IPS-NIHi7 (cell line): ENCODE data around the gene PLCL2.
A peak's percentile ranks its signal among the peaks of the same experiment; 100 is the strongest.
"Not testable (repeated sequence)": the region's sequence is repeated elsewhere in the genome, so short reads cannot be mapped to it uniquely, and the experiment has no call there.

Experiments
- DNase-seq: peaks from one replicate; pipeline ENCODE4 v3.0.0; 2012; ENCODE audit warnings: mixed read lengths; ENCODE audit errors: extremely low spot score

PLCL2 gene

GRCh38 chr3:17075907-17076306, 191.2 kb downstream of the PLCL2 start:
- DNase-seq: no peak

GRCh38 chr3:17076940-17077605, 192.3 kb downstream of the PLCL2 start:
- DNase-seq: no peak

GRCh38 chr3:17077606-17078005, 192.9 kb downstream of the PLCL2 start:
- DNase-seq: no peak

DNA sequence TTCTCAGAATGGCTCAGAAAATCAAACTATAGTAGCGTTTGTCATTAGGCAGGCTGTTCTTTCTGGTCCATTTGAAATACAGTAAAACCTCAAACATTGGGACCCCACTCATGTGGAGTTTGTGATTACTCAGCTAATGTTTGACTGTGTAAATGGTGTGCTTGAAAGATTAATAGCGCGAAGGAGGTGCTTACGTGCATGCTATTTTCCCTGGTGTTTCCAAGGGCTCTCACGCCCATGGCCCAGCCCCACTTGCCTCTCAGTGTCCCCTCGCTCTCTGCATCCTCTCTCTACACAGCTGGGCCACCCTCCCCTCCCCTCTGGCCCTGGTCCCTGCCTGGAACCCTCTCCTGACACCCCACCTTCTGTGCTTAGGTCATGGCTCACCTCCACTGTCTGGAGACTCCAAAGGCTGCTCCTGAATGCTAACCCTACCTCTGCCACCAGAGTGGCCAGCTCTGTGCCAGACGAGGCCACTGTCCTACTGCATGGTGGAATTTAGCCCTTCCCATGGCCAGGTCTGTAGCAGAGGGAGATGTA, 194.2 kb downstream of the PLCL2 start:
- no peak for DNase-seq

GRCh38 chr3:17079933-17080332, 195.2 kb downstream of the PLCL2 start:
- no peak for DNase-seq

DNA sequence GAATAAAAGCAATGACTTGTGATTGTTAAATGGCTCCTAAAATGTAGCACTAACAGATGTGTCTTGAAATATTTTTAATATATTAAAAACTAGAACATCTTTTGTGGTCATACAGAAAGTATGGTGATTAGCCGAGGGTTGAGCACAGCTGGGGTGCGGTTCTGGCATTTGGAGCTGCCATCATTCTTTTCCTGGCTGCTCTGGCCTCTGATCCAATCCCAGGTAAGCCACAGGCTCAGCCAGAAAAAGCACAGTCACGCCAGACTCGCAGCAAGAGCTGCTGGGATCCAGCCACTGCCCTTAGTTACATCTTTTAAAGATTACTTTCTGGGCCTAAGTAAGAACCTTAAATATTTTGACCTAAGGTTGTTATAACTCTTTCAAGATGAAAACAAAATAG, 196.8 kb downstream of the PLCL2 start:
- DNase-seq: no peak

- DNase-seq: no peak
Measured at GRCh38 chr3:17087509-17087908, 202.8 kb downstream of the PLCL2 start.

GRCh38 chr3:17088017-17088416, 203.3 kb downstream of the PLCL2 start:
- DNase-seq: no peak

- no peak for DNase-seq
Measured at GRCh38 chr3:17088602-17089313, 204.0 kb downstream of the PLCL2 start.

- DNase-seq: no peak
Measured at GRCh38 chr3:17089314-17089700, 204.6 kb downstream of the PLCL2 start.

DNA sequence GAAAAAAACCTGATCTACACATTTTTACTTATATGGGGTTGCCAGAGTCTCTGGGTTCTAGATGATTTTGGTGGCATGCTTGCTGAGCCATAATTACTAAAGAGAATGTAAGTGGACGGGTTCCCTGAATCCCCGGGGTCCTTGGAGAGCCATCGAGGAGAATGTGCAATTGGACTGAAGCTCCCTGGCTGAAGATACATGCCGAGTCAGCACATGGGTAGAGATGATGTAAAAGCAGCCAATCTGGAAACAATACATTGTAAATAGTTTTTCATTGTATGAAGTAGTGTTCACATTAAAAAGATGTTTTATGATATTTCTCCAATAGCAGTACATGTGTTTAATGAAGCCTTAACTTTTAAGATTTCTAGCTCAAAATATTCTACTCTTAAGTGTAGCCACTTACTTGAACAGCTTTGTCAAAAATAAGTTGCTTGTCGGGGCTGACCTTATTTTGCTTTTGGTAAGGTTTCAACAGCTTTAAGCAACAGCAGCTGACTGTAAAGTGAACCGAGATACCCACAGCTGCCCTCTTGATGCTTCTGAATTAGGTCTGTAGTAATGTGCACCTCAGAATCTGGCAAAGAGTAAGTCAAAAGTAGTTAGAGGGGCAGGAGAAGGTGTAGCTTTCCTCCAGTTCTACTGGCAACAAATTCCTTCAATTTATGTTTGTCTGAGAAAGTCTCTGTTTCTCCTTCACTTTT, 205.7 kb downstream of the PLCL2 start:
- no peak for DNase-seq

- no peak for DNase-seq
Measured at GRCh38 chr3:17091910-17092582, 207.3 kb downstream of the PLCL2 start.

- no peak for DNase-seq
Measured at GRCh38 chr3:17092583-17092933, 207.8 kb downstream of the PLCL2 start.

- DNase-seq: peak; percentile 66
Measured at GRCh38 chr3:17094551-17094950, 209.8 kb downstream of the PLCL2 start.

DNA sequence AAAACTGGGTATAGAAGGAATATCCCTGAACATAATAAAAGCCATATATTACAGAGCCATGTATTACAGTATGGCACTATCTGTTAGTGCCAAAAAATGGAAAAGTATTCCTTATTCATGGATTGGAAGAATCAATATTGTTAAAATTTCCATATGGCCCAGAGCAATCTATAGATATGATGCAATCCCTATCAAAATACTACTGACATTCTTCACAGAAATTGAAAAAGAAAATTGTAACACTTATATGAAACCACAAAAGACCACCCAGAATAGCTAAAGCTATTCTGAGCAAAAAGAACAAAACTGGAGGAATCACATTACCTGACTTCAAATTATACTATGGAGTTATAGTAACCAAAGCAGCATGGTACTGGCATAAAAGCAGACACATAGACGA, 218.8 kb downstream of the PLCL2 start:
- no peak for DNase-seq

- not testable (repeated sequence) for DNase-seq
Measured at GRCh38 chr3:17106801-17107200, 222.0 kb downstream of the PLCL2 start.

GRCh38 chr3:17110660-17111396, 226.1 kb downstream of the PLCL2 start:
- no peak for DNase-seq

- DNase-seq: no peak
Measured at GRCh38 chr3:17111586-17111985, 226.8 kb downstream of the PLCL2 start.

- DNase-seq: no peak
Measured at GRCh38 chr3:17115186-17115585, 230.4 kb downstream of the PLCL2 start.

GRCh38 chr3:17116007-17116600, 231.3 kb downstream of the PLCL2 start:
- no peak for DNase-seq

- DNase-seq: no peak
Measured at GRCh38 chr3:17118771-17119170, 234.0 kb downstream of the PLCL2 start.
